CD4-positive, alpha-beta T cell treated with Interleukin-15 for 4 hours (primary cell): ENCODE measurements around the gene MYBL2.
A peak's percentile ranks its signal among the peaks of the same experiment; 100 is the strongest.
"Not testable (repeated sequence)": the region's sequence is repeated elsewhere in the genome, so short reads cannot be mapped to it uniquely, and the experiment has no call there.

Source experiments
- DNase-seq: peaks from one replicate; pipeline ENCODE4 v3.0.0-alpha.2; 2020; ENCODE audit warnings: low spot score

MYBL2 gene

DNA sequence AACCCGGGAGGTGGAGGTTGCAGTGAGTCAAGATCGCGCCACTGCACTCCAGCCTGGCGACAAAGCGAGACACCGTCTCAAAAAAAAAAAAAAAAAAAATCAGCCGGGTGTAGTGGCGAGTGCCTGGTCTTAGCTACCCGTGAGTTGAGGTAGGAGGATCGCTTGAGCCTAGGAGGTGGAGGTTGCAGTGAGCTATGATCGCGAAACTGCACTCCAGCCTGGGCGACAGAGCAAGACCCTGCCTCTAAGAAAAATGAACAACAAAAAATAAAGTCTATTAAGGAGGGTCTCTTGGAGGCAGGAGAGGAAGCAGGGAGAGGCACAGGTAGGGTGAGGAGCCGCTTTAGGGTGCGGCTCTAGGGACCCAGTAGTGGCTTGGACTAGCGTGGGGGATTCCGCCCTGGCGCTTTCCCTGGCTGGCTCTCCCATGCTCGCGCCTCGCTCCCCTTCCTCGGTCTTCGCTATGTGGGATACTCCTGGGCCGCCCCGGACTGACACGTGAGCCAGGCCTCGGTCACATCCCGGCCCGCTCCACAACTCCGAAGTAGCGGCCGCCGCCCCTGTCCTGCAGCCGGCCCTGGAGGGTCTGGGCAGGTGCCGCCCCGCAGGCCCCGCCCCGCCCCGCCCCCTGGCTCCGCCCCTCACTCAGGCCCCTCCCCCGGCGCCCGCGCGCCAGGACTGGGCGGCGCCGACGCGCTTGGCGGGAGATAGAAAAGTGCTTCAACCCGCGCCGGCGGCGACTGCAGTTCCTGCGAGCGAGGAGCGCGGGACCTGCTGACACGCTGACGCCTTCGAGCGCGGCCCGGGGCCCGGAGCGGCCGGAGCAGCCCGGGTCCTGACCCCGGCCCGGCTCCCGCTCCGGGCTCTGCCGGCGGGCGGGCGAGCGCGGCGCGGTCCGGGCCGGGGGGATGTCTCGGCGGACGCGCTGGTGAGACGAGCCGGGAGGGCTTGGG lies at the start of gene MYBL2:
TSS of gene MYBL2 (plus strand) at position 739 of the 953 bp plus-strand sequence. CDS start at position 909, 170 bp downstream.
- DNase-seq: peak; percentile 62

DNA sequence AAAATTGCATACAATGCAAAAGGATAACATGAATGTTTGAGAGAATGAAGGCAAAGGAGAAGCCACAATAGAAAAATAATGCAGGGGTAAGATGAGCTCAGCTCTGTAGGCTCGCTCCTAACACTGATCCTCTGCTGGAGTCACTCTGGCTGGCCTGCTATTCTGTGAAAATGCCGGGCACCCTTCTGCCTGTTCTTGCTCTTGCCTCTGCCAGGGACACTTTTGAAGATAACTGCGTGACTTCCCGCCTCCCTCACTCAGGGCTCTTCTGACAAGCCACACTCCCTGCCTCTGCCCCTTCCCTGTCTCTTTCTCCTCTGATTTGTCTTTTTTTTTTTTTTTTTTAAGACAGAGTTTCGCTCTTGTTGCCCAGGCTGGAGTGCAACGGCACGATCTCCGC lies 35.3 kb upstream of the MYBL2 start:
- DNase-seq: no peak

DNA sequence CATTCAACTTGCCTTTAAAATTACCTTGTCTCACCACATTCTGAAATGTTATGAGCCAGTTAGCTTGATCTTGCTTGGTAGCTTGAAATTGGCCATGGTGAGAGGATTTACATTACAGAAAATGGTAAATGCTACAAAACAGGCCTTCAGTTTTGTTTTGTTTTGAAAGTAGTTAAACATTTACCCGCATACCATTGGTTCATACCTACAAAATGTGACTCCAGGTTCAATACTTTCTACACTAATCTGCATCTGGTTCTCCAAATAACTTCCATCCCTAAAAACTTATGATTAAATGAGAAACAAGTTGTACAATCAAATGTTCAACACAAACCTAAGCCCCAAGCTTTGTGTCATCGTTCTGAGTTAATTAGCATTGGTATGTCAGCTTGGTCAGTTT lies 30.5 kb upstream of the MYBL2 start:
- DNase-seq: no peak

DNA sequence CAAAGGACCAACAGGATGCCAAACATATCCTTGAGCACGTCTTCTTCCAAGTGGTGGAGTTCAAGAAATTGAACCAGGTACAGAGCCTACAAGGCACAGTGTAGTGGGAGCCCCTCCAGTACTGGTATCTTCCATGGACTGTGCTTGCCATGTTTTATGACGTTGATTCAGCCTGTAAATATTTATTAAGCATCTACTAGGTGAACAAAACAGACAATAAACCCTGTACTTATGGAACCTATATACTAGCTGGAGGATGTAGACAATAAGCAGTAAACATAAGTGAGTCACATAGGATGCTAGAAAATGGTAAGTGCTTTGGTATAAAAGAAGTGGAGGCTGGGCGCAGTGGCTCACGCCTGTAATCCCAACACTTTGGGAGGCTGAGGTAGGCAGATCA lies 24.4 kb upstream of the MYBL2 start:
- no peak for DNase-seq

DNA sequence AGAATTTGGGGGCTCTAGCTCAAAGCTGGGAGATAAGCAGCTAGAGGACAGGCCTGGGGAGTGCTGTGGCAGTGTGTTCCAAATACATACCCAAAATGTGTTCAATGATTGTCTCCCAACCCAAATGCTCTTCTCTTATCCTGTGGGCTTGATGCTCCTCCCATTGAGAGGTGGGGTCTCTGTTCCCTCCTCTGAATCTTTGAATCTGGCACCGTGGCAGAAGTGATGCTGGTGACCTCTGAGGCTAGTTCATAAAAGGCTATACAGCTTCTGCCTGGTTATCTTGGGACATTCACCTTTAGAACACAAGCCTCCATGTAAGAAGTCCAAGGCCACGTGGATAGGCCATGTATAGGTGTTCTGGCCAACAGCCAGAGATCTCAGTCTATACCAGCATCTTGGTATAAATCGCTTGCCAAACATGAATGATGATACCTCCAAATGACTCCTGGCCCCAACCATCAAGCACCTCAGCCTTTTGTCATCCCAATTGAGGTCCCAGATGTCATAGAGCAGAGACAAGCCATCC lies 15.9 kb upstream of the MYBL2 start:
- DNase-seq: no peak

DNA sequence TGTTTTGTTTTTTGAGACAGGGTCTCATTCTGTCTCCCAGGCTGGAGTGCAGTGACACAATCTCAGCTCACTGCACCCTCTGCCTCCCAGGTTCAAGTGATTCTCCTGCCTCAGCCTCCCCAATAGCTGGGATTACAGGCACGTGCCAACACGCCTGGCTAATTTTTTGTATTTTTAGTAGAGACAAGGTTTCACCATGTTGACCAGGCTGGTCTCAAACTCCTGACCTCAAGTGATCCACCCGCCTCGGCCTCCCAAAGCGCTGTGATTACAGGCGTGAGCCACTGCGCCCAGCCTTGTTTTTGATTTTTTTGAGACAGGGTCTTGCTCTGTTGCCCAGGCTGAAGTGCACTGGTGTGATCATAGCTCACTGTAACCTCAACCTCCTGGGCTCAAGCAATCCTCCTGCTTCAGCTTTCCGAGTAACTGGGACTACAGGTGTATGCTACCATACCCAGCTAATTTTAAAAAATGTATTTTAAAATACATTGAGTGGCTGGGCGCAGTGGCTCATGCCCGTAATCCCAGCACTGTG lies 15.2 kb upstream of the MYBL2 start:
- not testable (repeated sequence) for DNase-seq

DNA sequence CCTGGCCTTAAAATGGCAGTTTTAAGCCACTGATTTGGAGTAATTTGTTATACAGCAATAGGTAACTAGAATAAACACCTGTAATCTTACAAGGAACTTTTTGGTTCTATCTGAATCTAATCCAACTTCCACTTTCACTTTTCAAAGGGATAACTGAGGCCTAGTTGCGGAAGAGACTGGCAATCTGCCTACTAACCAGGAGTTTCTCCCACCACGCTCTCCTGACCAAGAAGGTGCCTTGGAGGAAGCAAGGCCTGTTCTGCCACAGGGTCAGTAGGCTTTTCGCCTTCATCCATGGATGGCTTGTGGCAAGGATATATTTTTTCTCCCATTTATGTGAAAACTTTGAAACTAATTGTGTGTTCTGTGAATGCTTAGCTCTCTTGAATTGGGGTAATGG lies 12.9 kb upstream of the MYBL2 start:
- DNase-seq: no peak

DNA sequence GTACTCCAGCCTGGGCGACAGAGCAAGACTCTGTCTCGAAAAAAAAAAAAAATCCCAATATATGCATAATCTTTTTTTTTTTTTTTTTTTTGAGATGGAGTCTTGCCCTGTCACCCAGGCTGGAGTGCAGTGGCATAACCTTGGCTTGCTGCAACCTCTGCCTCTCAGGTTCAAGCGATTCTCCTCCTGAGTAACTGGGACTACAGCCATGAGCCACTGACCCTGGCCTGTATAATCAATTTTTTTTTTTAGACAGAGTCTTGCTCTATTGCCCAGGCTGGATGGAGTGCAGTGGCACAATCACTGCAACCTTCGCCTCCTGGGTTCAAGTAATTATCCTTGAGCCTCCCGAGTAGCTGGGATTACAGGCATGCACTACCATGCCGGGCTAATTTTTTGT lies 11.7 kb upstream of the MYBL2 start:
- not testable (repeated sequence) for DNase-seq

DNA sequence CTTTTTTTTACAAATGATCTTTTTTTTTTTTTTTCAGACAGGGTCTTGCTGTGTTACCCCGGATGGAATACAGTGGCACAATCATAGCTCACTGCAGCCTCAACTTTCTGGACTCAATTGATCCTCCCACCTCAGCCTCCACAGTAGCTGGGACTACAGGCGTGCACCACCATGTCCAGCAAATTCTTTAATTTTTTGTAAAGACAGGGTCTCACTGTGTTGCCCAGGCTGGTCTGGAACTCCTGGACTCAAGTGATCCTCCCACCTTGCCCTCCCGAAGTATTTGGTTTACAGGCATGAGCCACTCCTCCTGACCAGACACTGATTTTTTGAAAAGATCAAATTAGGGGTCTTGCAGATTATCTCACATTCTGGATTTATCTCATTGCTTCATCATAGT lies 11.0 kb upstream of the MYBL2 start:
- DNase-seq: no peak

DNA sequence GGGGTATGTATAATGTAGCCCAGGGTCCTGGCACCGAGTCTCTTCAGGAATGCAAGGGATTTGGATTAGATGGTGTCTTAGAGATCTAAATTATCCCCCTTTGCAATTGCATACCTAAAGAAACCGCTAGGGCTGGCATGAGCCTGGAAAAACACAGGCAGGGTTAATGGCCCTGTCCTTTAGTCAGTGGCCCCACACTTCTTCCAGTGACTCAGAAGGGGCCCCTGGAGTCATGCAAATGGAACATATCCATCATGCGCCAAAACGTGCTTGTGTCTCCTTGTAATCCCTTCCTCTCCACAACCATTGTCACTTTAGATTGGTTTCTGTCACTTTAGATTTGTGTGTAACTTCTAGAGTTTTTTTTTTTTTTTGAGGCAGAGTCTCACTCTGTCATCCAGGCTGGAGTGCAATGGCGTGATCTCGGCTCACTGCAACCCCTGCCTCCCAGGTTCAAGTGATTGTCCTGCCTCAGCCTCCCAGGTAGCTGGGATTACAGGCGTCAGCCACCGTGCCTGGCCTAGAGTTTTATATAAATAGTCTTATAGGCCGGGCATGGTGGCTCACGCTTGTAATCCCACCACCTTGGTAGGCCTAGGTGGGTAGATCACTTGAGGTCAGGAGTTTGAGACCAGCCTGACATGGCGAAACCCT lies 8.7 kb upstream of the MYBL2 start:
- DNase-seq: peak; percentile 7

DNA sequence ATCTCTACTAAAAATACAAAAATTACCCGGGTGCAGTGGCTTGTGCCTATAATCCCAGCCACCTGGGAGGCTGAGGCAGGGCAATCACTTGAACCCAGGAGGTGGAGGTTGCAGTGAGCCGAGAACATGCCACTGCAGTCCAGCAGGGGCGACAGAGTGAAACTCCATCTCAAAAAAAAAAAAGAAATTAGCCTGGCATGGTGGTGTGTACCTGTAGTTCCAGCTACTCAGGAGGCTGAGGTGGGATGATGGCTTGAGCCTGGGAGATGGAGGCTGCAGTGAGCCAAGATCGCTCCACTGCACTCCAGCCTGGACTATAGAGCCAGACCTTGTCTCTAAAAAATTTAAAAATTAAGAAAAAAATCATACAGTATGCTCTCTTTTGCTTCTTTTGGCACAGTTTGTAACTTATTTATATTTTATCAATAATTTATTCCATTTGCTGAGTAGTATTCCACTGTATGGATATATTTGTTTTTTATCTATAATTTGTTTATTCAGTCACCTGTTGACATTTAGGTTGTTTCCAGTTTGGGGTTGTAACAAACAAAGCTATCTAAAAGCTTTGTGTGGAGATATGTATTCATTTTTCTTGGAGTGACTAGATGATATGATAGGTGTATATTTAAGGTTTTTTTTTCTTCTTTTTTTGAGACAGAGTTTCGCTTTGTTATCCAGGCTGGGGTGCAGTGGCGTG lies 8.0 kb upstream of the MYBL2 start:
- no peak for DNase-seq

DNA sequence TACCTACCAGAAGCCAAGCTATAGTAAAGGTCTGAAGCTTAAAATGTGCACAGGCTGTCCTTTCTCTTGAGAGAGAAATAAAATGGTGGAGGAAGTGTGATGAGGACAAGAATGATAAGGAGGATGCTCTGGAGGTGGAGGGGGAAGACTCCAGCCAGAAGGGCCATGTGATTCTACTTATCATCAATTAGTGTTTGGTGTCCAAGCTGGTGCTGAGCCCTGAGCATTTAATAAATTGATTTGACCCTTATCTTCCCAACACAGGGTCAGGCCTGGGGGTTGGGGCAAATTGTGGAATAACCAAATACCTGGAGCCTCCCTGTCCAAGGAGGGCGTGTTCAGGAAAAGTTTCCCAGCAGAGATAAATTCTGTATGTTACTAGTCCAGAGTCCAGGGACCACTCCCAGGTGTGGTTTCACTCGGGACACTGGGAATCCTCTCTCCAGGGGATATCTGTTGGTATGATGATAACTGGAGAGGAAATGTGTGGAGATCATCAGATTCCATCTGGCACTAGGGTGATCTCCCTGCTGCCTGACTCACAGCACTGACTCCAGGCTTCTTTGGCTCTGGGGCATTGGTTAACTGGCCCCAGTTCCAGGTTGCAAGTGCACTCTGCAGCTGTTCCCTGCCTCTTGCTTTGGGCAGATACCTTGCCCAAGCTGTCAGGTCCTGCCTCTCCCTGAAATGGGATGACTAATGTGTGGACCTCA lies 3.8 kb upstream of the MYBL2 start:
- DNase-seq: no peak

DNA sequence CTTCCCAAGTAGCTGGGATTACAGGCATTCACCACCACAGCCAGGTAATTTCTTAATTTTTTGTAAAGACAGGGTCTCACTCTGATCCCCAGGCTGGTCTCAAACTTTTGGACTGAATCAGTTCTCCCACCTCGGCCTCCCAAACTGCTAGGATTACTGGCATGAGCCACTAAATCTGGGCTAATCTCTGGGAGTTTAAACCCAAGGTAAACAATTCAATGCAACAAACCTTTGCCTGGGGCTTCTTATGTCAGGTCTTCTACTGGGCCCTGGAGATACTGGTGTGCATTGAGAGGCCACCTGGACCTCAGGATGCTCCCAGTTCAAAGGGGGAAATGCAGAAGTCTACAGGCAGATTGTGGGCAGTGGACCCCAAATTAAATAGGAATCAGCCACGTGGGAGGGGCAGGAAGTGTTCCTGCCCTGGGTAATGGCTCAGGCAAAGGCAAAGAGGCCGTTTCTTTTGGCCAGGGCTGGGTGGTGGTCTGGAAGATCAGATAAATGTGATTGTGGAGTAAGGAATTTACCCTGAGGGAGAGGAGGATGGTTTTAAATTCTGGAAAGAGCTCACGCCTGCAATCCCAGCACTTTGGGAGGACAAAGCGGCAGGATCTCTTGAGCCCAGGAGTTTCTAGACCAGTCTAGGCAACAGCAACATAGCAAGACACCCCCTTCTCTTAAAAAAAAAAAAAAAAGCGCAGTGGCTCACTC lies 1.3 kb upstream of the MYBL2 start:
- no peak for DNase-seq

DNA sequence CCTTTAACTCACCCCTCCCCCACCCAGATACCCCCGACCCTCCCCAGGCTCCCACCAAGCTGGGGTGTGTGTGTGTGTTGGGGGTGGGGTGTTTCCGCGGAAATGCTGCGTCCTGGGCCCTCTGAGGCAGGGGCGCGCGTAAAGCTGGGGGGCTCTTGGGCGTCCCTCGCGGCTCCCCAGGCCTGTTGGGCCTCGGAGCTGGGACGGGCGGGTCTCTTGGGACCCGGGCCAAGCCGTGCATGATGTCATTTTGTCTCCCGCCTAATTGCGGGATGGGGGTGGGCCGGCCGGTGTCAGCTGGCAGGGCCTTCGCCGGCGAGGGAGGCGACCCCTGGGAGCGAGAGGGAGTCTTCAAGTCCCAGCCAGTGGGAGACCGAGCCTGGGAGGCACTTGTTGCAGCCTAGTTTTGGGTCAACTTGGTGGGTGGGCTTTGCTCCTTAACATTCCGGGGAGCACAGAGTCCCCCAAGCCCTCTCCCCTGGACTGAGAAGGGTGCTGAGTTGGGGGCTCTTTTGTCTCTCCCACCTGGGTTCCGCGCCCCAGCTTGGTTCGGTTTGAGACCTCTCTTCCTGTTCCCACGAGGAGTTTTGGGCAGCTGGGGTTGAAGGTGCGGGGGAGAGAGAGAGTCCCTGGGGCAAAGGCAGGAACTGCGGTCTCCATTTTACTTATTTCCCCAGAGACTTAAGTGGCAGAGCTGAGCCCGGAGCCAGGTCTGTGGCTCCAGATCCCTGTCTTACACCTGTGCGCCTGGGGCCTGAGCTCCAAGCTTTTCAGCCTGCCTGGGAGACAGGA lies 623 bp downstream of the MYBL2 start:
- DNase-seq: no peak

DNA sequence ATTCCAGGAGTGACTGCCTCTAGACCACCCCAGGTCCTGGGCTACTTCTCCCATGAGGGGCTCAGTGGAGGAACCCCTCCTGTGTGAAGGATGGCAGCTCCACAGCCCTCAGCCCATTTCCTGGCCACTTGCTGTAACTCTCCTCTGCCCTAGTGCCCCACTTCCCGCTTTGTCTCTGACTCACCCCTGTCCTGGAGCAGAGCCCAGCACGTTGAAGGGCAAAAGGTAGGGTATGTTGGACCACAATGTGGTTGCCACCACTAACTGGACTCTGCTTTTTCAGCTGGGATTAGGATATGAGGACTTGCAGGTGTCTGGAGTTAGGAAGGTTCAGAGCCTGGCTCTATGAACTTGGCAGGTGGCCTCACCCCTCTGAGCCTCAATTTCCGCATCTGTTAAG lies 2.4 kb downstream of the MYBL2 start:
- DNase-seq: no peak

DNA sequence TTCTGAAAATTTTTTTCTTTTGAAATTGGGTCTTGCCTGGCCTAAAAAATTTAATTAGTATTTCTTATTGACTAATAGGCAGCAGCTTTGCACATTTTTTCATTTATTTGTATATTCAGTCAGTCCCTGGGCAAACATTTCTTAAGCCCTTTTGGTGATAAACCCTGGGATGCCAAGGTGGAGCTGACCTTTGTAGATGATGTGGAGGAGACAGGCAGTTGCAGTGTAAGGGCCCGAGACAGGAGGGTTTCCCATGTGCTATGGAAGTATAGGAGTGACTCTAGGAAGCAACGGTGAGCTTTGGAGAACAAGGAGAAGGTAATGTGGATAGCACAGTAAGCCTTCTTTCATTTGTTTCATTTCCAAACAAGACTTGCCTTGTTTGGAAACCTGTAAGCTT lies 3.5 kb downstream of the MYBL2 start:
- DNase-seq: no peak

DNA sequence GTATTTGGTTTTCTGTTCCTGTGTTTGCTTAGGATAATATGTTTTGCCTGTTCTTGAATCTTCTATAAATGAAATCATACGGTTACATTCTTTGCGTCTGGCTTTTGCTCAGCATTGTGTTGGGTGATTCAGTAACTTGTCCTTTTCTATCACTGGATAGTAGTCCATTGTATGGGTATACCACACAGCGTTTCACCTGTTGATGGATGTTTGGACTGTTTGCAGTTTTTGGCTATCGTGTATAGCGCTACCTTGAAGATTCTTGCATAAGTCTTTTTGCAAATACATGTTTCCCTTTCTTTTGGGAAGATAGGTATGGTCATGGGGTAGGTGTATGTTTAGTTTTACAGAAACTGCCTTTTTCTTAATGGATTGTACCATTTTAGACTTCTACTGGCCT lies 9.5 kb downstream of the MYBL2 start:
- no peak for DNase-seq

DNA sequence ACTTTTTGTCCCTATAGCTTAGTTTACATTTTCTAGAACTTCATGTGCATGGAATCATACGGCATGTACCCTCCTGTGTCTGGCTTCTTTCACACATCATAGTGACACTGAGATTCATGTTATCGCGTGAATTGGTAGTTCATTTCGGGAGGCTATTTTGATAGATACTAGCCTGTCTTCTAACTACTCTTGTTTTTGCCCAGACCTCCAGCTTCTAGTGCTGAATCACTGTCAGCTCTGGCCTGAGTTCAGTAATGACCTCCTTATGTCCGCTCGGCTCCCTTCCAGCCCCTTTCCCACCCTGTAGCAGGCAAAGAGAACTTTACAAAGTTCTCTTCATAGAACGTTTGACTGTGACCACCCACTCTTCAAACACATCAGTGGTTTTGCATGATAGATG lies 14.1 kb downstream of the MYBL2 start:
- DNase-seq: no peak

DNA sequence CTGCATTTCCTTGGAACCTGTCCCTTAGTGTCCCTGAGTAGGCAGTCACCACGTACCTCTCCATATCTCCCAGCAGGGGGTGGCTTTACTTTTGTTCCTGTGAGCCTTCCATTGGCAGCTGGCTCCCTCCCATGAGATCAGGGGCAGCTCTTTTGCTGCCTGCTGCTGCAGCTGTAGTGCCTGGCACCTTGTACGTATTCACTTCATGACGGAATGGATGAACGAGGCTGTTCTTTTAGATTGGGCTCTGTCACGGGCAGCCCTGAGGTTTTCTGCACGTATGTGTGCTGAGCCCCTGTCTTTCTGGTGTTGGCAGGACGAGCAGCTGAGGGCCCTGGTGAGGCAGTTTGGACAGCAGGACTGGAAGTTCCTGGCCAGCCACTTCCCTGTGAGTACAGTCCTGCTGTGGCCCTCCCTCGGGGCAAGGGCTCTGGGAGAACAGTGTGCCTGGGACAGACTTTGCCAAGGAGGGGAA lies 14.6 kb downstream of the MYBL2 start:
- no peak for DNase-seq

DNA sequence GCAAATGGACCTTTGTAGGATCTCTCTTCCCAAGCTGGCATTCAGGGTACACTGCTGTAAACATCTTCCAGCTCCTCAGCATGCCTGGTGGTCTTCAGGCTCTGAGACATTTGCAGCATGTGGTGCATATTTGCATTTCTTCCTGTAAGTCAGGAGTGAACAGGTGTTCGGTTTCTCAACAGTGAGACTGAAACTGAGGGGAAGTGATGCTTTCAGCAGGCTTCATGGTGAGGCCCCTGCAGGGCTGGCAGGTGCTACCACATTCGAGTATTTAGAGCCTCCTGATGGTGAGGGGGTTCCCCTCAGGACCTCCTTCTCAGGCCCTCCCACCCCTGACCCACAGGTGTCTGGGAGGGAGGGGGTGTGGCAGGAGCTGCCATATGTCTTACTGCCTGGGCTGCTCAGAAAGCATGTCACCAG lies 15.1 kb downstream of the MYBL2 start:
- no peak for DNase-seq
